MM.1S (cell line): ENCODE results near the gene ERC2.

Source experiments
- CTCF ChIP-seq: fragments of 300-600 bp; sonication (generic); IDR thresholded peaks from 2 replicates; pipeline ENCODE4 v1.5.1; 2016; ENCODE audit warnings: antibody characterized with exemption, low read length, mixed read lengths
- EZH2 ChIP-seq: fragments of 300-600 bp; sonication (generic); optimal IDR thresholded peaks from 2 replicates; pipeline ENCODE3; 2017; ENCODE audit warnings: low read depth, mild to moderate bottlenecking, antibody characterized with exemption, low read length, mixed read lengths
- EZH2phosphoT487 ChIP-seq: fragments of 300-600 bp; sonication (generic); IDR thresholded peaks from 2 replicates; pipeline ENCODE4 v1.6.1; 2018; ENCODE audit warnings: antibody characterized with exemption, low read length

GRCh38 chr3:55637906-55638638, 830.2 kb downstream of the ERC2 start:
- TF ChIP-seq CTCF: no peak
- TF ChIP-seq EZH2: no peak
- no peak for TF ChIP-seq EZH2phosphoT487
